GM10266 (cell line): Measurements from ENCODE around the gene TTYH1.
A peak's percentile ranks its signal among the peaks of the same experiment; 100 is the strongest.

Source experiments
- DNase-seq: peaks from one replicate; pipeline ENCODE4 v3.0.0; 2012; ENCODE audit errors: extremely low spot score
- TF ChIP-seq, protein P1 (sequence below): IDR thresholded peaks from 2 replicates; pipeline ENCODE4 v1.5.1; 2012; ENCODE audit warnings: mild to moderate bottlenecking, low read depth; ENCODE audit not compliant: control insufficient read depth, insufficient read depth; ENCODE audit errors: missing control alignments

The TTYH1 gene

DNA sequence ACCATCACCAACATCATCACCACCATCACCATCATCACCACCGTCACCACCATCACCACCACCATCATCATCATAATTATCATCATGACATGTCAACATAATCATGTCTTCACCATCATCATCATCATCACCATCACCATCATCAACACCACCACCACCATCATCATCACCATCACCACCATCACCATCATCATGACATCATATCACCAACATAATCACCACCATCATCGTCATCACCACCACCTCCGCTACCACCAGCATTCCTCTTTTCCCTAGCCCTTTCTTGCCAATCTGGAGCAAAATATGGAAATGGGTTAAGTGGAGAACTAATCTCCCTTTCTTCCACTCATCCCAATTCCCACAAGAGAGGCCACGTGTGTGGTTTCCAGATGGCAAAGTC is 1.1 kb upstream of the TTYH1 start:
- no peak for DNase-seq
- TF ChIP-seq, protein P1, sequence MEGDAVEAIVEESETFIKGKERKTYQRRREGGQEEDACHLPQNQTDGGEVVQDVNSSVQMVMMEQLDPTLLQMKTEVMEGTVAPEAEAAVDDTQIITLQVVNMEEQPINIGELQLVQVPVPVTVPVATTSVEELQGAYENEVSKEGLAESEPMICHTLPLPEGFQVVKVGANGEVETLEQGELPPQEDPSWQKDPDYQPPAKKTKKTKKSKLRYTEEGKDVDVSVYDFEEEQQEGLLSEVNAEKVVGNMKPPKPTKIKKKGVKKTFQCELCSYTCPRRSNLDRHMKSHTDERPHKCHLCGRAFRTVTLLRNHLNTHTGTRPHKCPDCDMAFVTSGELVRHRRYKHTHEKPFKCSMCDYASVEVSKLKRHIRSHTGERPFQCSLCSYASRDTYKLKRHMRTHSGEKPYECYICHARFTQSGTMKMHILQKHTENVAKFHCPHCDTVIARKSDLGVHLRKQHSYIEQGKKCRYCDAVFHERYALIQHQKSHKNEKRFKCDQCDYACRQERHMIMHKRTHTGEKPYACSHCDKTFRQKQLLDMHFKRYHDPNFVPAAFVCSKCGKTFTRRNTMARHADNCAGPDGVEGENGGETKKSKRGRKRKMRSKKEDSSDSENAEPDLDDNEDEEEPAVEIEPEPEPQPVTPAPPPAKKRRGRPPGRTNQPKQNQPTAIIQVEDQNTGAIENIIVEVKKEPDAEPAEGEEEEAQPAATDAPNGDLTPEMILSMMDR, result no peak

- TF ChIP-seq, protein P1, result no peak
- DNase-seq, result peak; percentile 53
Observed at GRCh38 chr19:54415901-54416673, 823 bp downstream of the TTYH1 start.

DNA sequence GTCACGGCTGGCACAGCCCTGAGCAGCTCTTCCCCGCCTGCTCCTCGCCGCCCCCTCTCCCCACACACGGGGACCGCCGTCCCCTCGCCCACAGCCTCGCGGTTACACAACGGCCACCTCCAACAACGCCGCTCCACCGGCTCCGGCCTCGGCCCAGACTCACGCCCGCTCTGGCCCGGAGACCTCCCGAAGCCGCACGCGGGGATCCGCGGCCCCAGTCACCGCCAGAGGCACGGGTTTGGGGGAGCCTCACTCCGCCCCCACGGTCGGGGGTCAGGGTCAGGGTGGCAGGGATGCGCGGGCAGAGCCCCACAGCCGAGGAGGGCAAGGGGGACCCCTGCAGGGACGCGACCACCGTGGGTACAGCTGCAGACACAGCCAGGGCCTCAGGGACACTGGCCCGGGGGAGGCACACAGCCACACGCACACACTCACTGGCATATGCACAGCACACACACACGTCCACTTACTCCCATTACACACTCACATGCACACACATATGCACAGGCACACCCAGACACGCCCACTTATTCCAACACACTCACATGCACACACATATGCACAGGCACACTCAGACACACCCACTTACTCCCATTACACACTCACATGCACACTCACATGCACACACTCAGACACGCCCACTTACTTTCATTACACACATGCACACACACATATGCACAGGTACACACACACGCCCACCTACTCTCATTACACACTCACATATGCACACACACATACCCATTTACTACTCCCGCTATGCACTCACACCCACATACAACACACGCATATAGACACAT is 1.6 kb downstream of the TTYH1 start:
- DNase-seq, result peak; percentile 25
- TF ChIP-seq, protein P1, result no peak

GRCh38 chr19:54418030-54418929 is 3.0 kb downstream of the TTYH1 start:
- peak; percentile 83 for DNase-seq
- TF ChIP-seq, protein P1, result no peak

DNA sequence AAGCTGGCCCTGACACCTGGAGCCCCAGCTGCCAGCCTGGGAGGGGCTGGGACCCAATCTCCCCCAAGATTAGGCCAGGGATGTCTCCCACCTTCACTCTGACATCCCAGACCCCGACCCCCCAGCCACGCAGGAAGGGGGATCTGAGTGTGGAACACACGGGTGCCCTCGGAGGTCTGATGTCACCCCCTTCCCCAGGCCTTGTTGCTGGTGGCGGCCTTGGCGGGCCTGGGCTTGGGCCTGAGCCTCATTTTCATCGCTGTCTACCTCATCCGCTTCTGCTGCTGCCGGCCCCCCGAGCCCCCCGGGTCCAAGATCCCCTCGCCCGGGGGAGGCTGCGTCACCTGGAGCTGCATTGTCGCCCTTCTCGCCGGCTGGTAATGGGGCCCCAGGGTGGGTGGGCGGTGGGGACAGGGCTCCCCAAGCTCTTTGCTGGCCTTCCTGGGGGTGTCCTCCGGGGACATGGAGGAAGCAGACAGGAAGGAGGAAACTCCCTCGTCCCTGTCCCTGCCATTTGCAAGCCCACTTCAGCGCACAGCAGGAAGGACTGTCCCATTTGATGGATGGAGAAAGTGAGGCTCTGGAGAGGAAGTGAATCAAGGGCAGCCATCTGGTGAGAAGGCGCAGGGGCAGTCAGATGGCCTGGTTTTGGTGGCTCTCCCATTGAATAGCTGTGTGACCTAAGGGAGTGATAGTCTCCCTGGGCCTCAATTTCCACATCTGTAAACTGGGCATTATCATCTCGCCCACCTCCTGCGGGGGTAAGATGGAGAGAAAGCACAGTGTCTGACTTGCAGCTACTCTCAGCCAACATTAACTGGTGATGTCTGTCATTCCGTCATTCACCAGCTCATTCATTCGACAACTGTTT is 3.9 kb downstream of the TTYH1 start:
- DNase-seq, result peak; percentile 36

DNA sequence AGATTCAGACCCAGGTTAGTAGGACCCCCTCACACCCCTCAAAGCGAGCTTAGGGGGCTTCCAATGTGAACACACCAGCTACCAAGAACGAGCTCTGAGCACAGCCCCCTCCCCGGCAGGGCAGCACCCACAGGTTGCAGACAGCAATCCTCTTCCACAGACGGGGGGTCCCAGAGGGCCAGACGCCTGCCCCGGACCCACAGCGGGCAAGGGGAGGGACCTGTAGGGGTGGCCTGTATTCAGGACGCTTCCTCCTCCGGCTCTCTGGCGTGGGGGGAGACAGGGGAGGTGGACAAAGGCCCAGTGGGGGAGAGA is 4.8 kb downstream of the TTYH1 start:
- peak; percentile 38 for DNase-seq
- TF ChIP-seq, protein P1, result no peak

More for the DNA sequence above, 3.9 kb downstream of the TTYH1 start:
- TF ChIP-seq, protein P1, result no peak
